Measurements from ENCODE around the gene LYSMD3. TPM values are rescaled to one million over a fixed set of nuclear protein-coding genes. Genes with fewer than 3 reads are reported as not detected.

Gene LYSMD3
- total and polyA plus RNA-seq, 9 of the 15 experiments (the other 6 are each of a cell fraction or from before 2014, with no cell fraction given), result 9.5 to 42.3 (median 20.7) TPM

DNA sequence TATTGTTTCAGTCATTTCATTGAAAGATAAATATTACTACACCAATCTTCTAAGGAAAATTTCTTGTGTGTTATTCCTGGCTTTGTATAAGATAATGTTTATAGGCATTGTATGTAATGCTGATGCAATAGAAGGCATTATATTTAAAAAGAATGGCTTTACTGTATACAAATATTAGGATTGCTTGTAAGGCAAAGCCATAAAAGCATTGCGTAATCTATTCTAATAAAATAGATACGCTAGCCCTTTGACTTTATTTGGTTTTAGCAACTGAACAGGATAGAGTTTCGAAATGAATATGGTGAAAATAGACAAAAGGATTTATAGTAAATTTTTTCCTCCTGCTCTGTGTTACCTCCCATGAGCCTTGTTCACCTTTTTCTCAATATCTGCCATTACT, 5.5 kb upstream of the LYSMD3 start:
- no TSS peak for BruUV-seq (replicated peaks)
- H3K4me3 ChIP-seq, result no peak overlapping the region
- no peak overlapping the region for H3K4me2 ChIP-seq (ENCODE audit: insufficient read depth, low read length)
- ChIA-PET CTCF (ENCODE audit: low intra/inter-chr PET ratio) (no interaction called here), POLR2A (no interaction called here)
- H3K9me3 ChIP-seq (replicated peaks; ENCODE audit: control insufficient read depth, insufficient read depth, low read depth, low read length), result no peaks in the 10 kb centered on the region
- intact Hi-C loops (cut with micrococcal nuclease) (loop anchor here (5.0 to 10.0 kb wide), 3 partner anchors 52 to 330 kb away; no protein-coding TSS in a partner anchor), in situ Hi-C loops (cut with MboI) (no loop called here)
- H3K9me1 ChIP-seq (ENCODE audit: control insufficient read depth, insufficient read depth, low read length), result no peaks in the 10 kb centered on the region
- H4K20me1 ChIP-seq (replicated peaks; ENCODE audit: control insufficient read depth, insufficient read depth, low read length), result no peaks in the 10 kb centered on the region
- no peaks in the 10 kb centered on the region for H3K27me3 ChIP-seq (ENCODE audit: control insufficient read depth in 2 of 2, insufficient read depth in 2 of 2, low read length in 2 of 2)
- FAIRE-seq (no peak), DNase-seq (ENCODE audit: extremely low read depth in 1 of 4, low spot score in 3 of 4) (no peak), ATAC-seq (no peak)
- 78% methylated on average over 3 of the region's 3 CpGs for WGBS (ENCODE audit: insufficient coverage, low coverage, missing lambda C conversion rate)
- no peak overlapping the region for H3K27ac ChIP-seq (ENCODE audit: extremely low read depth, low read depth, low read length)
- H2AFZ ChIP-seq (ENCODE audit: low read depth, low read length), result peak overlapping the region; percentile 32; the same call in 1 of the 2 replicates
- peak; percentile 92 for TF ChIP-seq CEBPB (tag; IDR thresholded peaks at IDR 0.05)
- no peak for TF ChIP-seq NCOA1 (IDR thresholded peaks at IDR 0.05; ENCODE audit: low read depth)
- TF ChIP-seq RBM14 (IDR thresholded peaks at IDR 0.05; ENCODE audit: borderline replicate concordance, insufficient read depth, low read depth, low read length), result no peak
- TF ChIP-seq CEBPG (CRISPR knock-in tag; IDR thresholded peaks at IDR 0.05), result no peak
- peak; percentile 77 to 92 for TF ChIP-seq CEBPG (tag; conservative IDR thresholded peaks at IDR 0.05 in 1 of 2, IDR thresholded peaks at IDR 0.05 in 1 of 2)
- TF ChIP-seq ZNF561 (CRISPR knock-in tag; conservative IDR thresholded peaks at IDR 0.05), result no peak
- TF ChIP-seq ATF3 (IDR thresholded peaks at IDR 0.05), result peak; percentile 35; the same call in 1 of the 2 replicates
- TF ChIP-seq ATF3 (CRISPR knock-in tag; conservative IDR thresholded peaks at IDR 0.05), result no peak
- no peaks in the 10 kb centered on the region for H3K79me2 ChIP-seq (ENCODE audit: control insufficient read depth, insufficient read depth, low read length)
- no peaks in the 10 kb centered on the region for H3K36me3 ChIP-seq (ENCODE audit: control insufficient read depth, insufficient read depth, low read length)
- H3K4me1 ChIP-seq (replicated peaks in 1 of 2; ENCODE audit: control insufficient read depth in 2 of 2, insufficient read depth in 2 of 2, low read length in 2 of 2), result peaks cover 0 to 11% of the 10 kb centered on the region in 2 experiments; a peak in 3 of 5 replicates
- H3K9ac ChIP-seq (ENCODE audit: insufficient read depth in 1 of 2, low read depth in 2 of 2, low read length in 2 of 2), result no peak overlapping the region

All from K562 (cell line).